Middle frontal gyrus (tissue), 1 donor: ENCODE results near the gene TSPAN5.
"Not testable (repeated sequence)": the region's sequence is repeated elsewhere in the genome, so short reads cannot be mapped to it uniquely, and the experiment has no call there.

Experiments used
- DNase-seq: peaks from one replicate; pipeline ENCODE4 v3.0.0-alpha.2; 2015; ENCODE audit warnings: low spot score; ENCODE audit errors: extremely low spot score

Gene TSPAN5

DNA sequence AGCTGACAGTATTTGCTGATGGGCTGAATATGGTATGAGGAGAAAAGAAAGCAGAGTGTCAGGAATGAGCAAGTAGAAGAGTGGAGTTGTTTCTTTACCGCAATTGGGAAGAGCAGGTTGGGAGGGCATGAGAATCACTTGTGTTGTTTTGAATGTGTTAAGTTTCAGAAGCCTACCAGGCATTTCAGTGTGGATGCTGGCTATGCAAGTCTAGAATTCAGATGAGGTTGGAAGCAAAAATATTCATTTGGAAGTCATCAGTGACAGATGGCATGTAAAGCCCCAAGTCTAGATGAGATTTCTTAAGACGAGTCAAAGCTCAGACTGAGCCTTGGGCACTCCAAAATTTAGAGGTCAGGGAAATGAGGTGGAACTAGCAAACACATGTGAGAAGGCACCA lies 156.4 kb downstream of the TSPAN5 start:
- DNase-seq, result no peak

- DNase-seq, result no peak
Measured at GRCh38 chr4:98501383-98501782, 157.0 kb downstream of the TSPAN5 start.

- no peak for DNase-seq
Measured at GRCh38 chr4:98498774-98499173, 159.6 kb downstream of the TSPAN5 start.

DNA sequence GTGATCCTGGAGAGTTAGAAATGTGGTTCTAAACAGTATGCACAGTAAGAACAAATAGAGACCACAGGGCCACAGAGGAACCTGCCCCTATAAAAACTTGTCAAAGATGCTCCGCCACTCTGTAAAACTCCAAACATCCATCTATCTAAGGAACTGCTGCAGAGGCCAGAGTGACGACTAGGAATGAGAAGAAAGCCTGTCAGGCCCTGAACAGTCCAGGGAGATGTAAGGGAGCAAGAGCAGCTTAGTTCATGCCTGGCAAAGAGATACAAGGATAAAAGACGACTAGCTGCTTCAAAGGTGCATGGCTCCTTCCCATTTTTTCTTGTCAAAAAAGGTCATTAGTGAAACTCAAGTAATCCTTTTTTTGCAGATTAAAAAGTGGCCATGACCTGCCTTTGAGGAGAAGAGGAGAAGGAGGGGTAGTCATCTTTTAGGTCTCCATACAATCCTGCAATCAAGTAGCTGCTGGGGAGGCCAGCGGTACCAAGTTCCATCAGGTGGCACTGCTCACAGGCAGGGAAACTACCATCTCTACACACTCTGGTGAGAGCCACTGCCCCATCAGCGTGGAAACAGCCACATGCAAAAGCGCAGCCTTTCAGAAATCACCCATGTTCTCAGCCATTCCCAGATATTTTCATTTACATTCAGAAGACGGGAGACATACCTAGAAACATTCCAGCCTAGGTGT lies 162.1 kb downstream of the TSPAN5 start:
- no peak for DNase-seq

- DNase-seq, result no peak
Measured at GRCh38 chr4:98493296-98493695, 165.1 kb downstream of the TSPAN5 start.

- no peak for DNase-seq
Measured at GRCh38 chr4:98491899-98492559, 166.4 kb downstream of the TSPAN5 start.

DNA sequence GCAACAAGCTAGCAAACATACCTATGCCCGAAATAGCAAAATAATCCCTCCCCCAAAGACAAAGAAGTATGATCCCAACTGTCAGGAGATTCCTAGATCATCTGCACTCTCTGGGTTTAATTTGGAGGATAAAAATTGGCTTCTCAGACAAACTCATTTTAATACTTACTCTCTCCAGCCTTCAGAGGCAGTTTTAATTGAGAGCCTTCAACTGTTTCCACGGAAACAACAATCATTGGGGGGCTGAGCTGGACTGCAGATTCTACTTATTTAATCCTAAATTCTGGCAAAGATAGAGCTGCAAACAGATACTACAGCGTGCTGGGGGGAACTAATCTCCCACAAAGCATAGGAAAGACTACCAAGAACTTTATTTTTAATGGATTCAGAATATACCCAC lies 168.2 kb downstream of the TSPAN5 start:
- no peak for DNase-seq

GRCh38 chr4:98485816-98486345 lies 172.5 kb downstream of the TSPAN5 start:
- DNase-seq, result no peak

DNA sequence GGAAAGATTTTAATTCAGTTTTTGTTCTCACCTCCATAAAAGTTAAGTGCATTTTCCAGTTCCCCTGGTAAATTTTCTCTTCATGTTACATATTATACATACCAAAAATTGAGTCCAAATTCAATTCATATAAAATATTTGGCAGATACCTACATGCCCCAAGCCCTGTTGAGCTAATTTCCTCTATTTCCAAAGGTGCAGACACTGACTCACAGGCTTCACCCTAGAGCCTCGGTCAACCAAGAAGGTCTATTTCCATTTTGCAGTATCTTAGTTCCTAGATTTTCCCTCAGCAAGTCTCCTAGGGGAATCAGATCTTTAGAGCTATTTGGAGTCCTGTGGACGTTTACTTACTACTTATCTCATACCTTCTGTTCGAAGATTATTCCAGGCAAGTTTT lies 174.4 kb downstream of the TSPAN5 start:
- DNase-seq, result no peak

GRCh38 chr4:98482847-98483806 lies 175.3 kb downstream of the TSPAN5 start:
- no peak for DNase-seq

- DNase-seq, result no peak
Measured at GRCh38 chr4:98482503-98482846, 175.9 kb downstream of the TSPAN5 start.

- DNase-seq, result no peak
Measured at GRCh38 chr4:98481167-98481566, 177.2 kb downstream of the TSPAN5 start.

DNA sequence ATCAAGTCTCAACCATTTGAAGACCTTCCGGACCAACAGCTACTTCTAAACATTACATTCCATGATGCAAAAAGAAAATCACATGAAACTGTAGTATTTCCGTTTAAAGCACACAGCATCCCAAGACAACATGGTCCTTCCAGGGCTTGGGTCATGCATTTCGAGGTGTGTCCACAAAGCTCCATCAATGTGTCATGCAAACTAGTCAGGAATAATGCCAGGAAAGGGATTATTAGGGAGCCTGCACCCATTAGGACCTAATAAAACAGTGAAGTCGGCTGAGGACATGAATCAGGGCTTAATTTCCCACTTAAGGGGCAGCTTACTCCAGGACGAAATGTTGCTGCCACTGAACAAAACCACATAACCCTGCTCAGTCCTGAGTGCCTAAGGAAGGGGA lies 177.9 kb downstream of the TSPAN5 start:
- DNase-seq, result no peak

DNA sequence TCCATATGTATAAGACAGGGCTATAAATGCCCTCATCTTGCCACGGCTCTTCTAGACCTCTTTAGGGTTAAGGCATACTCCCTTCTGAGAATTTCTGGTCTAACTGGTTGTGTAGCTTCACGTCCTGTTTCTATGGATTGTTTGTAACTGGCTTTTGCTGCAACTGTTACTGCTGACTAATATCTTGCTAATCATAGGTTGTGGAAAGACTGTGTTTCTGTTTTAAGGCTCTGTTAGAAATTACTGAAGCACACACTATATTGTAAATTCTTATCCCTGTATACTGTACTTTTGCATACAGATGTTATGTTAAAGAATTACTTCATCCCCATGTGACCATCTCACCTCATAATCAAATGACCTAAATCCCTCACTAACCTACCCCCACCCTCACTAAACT lies 178.8 kb downstream of the TSPAN5 start:
- DNase-seq, result not testable (repeated sequence)

- no peak for DNase-seq
Measured at GRCh38 chr4:98476891-98477290, 181.5 kb downstream of the TSPAN5 start.

DNA sequence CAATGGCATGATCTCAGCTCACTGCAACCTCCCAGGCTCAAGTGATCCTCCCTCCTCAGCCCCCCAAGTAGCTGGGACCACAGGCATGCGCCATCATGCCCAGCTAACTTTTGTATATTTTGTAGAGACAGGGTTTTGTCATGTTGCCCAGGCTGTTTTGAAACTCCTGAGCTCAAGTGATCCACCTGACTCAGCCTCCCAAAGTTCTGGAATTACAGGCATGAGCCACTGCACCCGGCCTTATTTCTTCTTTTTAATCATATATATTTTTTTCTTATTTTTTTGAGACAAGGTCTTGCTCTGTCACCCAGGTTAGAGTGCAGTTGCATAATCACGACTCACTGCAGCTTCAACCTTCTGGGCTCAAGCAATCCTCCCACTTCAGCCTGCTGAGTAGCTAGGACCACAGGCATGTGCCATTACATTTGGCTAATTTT lies 184.0 kb downstream of the TSPAN5 start:
- no peak for DNase-seq

DNA sequence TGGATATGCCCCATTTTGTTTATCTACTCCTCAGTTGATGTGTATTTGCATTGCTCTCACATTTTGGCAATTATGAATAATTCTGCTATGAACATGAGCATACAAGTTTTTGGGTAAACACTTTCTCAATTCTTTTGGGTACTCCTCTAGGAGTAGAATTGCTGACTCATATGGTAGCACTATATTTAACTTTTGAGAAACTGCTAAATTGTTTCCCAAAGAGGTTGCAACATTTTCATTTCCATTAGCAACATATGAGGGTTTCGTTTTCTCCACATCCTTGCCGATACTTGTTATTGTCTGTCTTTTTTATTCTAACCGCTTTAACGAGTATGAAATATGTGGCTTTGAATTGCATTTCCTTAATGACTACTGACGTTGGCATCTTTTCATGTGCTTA lies 185.4 kb downstream of the TSPAN5 start:
- DNase-seq, result no peak

DNA sequence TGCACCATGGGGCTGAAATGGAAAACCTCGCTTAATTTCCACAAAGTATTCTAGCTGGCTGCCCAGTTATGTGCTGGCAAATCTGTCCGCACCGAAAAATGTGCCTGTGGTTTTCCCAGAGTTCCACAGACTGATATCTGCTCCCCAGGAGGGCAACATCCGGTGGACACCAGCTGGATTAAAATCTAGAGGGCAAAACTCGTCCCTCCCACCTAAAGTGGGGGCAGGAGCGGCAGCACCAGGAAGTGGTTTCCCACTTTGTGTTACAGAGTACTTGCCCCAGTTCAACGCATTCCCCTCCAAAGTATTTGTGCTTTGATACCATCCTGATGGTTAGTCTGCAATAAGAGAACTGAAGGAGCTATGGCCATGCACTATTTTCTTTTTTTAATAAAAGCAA lies 187.6 kb downstream of the TSPAN5 start:
- DNase-seq, result no peak

DNA sequence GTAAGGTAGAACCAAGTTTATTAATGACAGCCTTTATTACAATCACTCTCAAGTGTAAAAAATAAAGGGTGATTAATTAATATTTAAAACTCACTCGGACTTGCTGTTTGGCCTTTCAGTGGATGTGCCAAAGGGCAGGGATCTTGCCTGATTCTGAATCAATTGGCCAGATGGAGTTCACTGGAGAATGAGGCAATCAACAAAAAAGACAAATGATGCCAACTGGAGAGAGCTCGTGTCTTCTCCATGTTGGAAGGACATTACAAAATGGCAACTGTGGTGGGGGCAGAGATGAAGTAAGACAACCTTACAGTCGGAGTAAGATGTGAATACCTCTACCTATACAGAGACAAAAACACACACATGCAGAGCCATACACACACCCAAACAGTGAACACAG lies 188.0 kb downstream of the TSPAN5 start:
- DNase-seq, result no peak

DNA sequence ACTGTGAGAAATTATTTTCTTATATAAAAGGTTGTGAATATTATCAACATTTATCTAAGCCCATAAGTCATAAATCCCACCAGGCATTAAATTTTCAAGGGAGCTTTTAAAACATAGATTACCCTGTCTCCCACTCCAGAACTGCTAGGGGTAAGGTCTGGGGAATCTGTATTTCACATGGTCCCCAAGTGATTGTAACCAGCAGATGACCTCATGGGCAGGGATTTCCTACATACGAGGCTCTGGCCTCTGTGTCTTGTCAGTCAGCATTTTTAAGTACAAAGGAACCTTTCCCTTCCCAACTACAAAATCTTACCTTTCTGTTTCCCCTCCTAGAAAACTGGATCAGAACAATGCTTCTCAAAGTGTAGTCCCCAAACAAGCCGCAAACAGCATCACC lies 188.6 kb downstream of the TSPAN5 start:
- DNase-seq, result no peak

DNA sequence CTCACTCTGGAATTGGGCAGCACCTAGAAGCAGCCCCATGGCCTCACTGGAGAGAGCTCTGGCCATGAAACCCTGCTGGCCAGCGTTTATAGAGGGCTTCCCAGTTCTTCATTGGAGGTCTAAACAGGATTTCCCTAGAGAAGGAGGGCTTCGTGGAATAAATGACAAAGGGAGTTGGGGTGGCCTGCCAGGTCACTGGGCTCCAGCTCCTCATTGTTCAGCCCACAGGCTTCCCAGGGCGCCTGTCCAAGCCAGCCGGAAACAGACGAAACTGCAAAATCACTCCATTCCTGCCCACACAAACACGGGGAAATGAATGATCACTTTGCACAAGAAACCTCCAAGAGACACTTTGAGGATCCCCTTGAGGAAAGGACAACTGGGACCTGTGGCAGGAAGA lies 189.7 kb downstream of the TSPAN5 start:
- DNase-seq, result no peak

DNA sequence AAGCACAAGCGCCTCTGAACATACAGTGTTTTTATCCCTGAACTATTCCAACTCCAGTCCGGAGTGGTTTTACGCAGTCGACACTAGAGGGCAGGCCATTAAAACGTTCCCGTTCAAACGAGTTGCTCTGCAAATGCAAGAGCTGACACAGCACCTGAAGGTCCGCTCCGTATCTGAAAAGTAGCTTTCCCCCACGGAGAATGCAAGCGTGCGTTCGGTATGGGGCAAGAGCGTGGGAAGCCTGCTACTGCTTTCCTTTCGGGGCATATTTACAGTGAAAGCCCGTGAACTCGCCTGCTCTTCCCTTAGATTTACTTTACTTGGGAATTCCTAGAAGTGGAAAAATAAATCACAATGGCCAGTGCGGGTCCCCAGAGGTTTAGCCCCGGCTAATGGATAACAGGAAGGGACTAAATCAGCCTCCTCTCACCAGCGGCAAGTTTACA lies 190.8 kb downstream of the TSPAN5 start:
- DNase-seq, result peak; percentile 69
